GM18867 (cell line): ENCODE data around the gene FER.
A peak's percentile ranks its signal among the peaks of the same experiment; 100 is the strongest.
"Not testable (repeated sequence)": the region's sequence is repeated elsewhere in the genome, so short reads cannot be mapped to it uniquely, and the experiment has no call there.

ENCODE experiments used
- ATAC-seq: cut with Tn5 transposase; IDR thresholded peaks from one replicate; pipeline ENCODE4 v1.9.1; 2021; ENCODE audit warnings: mild to moderate bottlenecking, moderate library complexity; ENCODE audit not compliant: unreplicated experiment

The FER gene

DNA sequence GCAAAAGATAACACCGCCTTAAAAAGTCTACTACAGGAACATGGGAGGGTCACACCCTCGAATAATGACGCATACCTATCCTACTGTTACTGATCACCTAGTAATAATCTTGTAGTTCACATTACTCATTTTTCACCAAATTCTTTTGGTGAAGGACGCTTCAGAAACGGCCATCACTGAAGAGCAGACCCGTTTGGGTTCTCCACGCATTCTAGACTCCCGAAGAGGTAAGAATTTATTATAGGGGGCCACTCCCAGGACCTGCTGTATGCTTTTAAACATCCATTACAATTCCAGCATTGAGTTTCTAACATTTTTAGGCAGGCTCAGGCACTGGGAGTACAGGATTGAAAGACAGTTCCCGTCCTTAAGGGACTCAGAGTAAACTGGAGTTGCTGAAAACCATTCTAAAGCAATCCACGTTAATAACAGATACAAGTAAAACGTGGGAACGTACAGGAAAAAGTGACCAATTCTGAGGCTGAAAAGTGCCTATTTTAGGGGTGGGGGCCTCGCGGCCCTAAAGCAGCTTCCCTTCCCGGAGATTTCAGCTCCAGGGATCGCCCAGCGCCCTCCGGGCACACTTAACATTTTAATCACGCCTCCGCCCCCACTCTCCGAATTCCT, at the start of gene FER:
Gene FER (plus strand): TSS at position 124 of the 627 bp plus-strand sequence. CDS start 50,286 bp downstream, outside the sequence.
- ATAC-seq: peak; percentile 21

DNA sequence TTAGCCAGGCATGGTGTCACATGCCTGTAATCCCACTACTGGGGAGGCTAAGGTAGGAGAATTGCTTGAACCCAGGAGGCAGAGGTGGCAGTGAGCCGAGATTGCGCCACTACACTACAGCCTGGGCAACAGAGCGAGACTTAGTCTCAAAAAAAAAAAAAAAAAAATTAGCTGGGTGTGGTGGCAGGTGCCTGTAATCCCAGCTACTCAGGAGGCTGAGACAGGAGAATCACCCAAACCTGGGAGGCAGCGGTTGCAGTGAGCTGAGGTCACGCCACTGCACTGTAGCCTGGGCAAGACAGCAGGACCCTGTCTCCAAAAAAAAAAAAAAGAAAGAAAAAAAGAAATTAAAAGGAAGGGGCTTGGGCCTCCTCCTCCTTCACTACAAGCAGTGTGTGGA, 47.3 kb upstream of the FER start:
- ATAC-seq: not testable (repeated sequence)

DNA sequence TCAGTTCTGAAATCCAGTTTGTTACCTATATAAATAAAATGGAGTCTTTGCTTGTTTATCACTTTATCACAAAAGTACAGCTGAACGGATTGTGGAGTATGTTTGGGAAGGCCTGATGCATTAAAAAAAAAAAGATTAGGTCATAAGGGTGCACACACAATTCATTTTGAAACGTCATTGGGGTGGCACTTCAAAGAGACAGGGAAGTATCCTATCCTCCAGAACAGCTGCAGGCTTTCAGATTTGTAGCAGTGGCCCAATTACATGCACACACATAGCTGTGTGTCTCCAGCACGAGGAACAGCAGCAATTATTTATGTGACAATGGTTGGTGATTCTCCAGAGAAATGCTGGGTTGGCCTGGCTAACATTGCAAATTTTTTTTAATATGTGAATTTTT, 46.8 kb upstream of the FER start:
- ATAC-seq: no peak

DNA sequence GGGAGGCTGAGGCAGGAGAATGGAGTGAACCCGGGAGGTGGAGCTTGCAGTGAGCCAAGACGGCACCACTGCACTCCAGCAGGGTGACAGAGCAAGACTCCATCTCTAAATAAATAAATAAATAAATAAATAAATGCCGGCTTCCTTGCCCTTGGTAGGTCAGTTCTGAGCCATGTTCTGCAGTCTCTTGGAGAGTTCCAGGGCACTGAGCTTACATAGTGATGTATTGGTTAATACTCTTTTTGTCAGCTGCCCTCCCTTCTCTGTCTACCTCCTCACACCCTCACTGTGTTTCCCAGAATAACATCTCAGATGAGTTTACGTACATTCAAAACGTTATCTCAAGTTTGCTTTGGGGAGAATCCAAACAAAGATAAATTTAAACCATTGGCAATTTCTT, 45.2 kb upstream of the FER start:
- ATAC-seq: no peak

DNA sequence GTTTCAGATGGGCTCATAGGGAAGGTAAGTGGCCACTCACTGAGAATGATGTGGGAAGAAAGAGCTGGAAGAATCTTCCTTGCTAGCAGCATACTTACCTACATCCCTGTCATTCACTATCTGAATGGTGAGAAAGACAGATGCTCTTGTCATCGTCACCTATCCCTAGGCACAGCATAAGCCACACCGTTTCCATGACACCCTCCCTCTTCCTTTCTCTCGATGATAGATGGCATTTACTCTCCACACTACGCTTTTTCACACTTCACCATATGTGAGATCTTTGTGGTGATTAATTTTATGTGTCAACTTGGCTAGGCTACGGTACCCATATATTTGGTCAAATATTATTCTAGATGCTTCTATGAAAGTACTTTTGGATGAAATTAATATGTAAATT, 44.4 kb upstream of the FER start:
- ATAC-seq: no peak

DNA sequence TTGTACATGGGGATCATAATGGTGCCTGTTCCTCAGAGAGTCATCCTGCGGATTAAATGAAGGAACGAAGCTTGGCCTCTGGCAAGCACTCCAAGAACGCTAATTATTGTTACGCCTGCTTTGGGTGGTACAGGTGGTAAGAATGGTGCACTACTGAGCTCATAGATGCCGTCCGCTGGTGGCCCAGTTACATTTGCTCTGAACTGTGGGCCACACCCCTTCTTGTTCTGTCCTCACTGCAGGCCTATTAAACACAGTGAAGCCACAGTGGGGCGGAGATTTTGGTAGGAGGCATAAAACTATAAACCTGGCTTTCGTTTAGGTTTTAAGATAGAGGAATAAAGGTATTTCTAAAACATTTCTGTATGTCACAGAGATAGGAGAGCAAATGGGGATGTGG, 40.6 kb upstream of the FER start:
- ATAC-seq: no peak

DNA sequence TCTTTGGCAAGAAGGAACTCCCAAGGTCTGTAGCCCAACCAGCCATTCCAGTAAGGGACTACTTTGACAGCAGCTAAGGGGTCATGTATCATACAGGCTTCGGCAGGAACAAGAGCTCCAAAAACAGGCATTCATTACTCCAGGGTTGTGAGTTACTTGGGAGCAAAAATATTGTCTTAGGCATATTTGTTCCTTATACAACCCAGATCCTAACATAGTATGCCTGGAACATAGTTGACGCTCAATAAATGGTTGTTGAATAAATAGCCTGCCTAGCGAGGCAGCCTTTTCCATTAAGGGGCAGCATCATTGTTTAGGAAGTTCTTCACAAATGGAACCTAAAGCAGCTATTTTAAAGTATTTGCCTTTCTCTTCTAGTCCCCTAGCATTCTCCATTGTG, 35.8 kb upstream of the FER start:
- no peak for ATAC-seq

DNA sequence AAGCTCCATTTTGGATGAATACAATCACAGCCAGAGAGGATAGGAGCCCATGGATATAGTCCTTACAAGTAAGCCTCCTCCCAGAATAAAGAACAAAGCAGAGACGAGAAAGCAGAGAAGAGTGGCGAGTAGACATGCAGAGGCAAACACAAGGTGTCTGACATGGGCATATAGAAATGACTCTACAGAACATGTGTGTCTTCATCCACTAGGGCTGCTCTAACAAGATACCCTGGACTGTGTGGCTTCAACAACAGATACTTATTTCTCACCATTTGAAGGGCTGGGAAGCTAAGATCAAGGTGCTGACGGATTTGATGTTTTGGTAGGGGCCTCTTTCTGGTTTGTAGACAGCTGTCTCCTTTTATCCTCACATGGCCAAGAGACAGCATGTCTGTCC, 32.3 kb upstream of the FER start:
- ATAC-seq: no peak

DNA sequence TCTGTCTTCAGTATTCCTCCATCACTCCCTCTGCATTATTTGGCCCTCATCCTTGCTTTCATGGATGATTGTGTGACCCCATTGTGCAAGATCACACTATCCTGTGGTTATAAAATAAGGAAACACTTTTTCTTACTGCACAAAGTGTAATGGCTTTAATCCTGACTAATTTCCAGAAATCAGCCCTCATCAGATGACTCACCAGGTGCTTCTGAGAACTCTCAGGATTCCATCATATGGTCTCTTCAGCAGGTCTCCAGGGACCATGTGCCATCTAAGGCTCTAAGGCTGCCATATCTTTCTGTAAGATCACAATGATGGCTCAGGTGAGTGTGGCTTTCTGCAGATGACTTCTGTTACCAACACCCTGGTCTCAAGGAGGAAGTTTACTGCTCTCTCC, 27.3 kb upstream of the FER start:
- ATAC-seq: peak; percentile 88

DNA sequence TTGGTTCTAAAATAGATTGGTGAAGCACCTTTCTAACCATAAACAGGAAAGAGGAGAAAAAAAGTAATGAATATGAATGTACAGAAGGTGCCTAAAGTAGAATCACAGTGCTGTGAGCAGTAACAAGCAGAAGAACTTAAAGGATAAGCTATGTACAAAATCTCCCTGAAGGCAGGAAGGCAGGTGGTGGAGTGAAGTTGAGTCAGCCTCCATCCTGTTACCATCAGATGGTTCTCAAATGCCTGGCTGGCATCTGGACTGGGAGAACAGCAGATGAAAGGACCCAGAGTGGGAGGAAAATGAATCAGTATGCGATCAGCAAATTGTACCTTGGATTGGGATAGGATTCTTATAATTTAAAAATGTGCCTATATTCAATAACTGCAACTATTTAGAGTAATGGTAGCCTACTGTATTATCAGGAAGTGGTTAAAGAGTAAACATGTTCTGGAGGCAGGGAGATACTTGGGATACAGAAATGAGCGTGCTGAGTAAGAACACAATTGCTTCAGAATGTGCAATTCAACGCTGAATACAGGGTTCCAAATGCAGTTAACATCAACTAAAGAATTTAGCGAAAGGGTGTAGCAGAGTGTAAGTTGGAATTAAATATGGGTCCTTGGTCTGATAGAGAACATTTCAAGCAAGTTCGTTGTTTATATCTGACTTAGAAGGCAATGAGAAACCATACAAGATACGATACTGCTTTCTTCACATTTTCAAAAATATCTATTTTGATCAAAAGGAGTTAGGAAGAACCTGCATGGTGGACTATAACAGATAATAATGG, 21.1 kb upstream of the FER start:
- no peak for ATAC-seq

DNA sequence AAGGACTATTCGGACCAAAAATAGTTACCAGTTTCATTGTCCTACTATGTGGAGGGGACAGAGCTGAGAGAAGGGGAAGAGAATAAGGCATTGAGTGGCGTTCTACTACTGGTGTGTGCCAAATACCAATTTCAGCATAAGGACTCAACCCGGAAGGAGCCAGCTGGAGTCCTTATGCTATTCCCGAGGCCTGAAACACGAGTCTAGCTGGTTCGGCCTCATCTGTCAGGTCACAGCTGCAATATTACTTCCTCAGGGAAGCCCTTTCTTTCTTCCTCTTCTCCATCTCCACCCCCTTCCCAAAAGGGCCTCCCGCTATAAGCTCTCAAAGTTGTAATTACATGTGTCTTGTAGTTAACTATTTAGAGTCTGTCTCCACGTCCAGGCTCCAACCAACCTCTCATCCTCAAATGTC, 20.5 kb upstream of the FER start:
- no peak for ATAC-seq

DNA sequence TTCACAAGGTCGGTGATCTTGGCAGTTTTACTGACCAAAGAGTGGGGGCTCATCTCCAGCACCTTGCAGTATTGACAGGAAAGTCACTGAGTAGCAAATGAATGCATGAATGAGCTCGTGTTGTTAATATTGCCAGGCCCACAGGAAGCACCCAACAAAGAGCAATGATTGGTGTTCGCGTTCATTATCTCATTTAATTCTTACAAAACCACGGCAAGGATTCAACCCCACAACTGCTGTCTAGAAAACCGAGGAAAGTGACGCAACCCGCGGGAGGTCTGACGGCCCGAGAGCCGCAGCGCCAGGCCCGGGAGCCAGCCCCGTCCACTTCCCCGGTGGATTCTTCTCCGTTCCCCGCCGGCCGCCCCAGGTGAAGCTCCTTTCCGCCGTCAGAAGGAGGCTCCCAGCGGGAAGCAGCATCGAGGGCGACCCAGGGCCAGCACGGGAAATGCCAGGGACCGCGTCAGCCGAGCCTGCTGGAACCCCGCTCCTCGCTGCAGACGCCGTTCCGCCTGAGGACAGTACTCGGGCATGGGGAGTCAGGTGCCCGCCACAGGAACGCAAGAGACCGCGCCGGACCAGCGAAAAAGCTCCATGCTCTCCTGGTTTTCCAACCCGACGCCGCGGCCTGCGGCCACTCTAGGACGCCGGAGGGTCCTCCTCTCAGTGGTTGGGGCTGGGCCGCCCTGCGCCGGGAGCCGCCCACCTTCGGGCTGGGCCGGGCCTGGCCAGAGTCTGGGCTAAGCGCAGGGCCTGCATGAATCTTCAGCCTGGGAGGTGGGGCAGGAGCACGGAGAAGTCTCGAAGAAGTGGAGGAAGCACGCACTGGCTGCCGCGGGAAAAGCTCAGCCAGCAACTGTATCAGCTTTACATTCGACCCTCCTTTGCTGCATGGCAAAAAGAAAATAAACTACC, 19.8 kb upstream of the FER start:
- ATAC-seq: peak; percentile 91

DNA sequence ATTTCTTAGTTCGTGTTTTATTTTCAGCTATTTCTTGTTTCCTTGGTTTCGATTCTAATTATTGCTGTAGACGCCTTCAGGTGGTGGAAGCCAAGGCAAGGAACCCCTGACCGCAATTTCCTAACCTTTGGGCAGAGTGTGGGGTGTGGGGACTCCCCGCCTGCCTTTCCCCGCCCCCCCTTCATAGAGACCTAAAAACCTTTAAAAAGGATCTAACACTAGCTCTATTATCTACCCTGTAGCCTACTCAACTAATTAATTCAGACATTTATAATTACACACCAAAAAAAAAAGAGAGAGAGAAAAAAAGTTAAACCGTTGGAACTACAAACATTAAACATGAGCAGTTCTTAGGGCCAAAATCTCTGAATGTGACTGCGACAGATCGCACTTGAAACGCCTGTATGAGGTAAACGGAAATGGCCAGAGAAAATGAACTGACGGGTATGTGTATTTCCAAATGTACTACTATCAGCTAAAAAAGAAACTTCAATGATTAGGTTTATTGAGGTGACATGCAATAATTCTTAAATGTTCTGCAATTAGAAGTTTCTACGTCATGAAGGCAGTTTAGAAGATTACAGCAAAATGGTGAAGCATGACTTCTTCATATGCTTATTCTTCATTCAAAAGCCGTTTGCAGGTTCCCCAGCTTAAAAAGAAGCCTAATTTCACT, 19.0 kb upstream of the FER start:
- ATAC-seq: peak; percentile 23

DNA sequence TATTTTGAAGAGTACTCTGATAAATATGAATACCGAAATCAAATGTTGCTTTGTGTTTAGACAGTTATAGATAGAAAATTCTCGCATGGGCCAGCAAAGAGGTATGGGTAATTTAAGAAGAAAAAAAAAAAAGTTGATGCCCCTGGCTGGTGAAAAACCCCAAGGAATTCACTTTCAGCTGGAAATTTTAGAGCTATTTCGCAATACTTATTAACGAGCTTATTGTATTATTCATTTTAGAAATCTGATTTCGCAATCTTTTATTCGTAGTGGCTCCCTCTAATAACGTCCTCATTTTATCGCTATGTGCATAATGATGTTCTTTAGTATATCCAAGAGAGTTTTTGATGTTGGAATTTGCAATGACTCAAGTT, 18.5 kb upstream of the FER start:
- ATAC-seq: no peak

DNA sequence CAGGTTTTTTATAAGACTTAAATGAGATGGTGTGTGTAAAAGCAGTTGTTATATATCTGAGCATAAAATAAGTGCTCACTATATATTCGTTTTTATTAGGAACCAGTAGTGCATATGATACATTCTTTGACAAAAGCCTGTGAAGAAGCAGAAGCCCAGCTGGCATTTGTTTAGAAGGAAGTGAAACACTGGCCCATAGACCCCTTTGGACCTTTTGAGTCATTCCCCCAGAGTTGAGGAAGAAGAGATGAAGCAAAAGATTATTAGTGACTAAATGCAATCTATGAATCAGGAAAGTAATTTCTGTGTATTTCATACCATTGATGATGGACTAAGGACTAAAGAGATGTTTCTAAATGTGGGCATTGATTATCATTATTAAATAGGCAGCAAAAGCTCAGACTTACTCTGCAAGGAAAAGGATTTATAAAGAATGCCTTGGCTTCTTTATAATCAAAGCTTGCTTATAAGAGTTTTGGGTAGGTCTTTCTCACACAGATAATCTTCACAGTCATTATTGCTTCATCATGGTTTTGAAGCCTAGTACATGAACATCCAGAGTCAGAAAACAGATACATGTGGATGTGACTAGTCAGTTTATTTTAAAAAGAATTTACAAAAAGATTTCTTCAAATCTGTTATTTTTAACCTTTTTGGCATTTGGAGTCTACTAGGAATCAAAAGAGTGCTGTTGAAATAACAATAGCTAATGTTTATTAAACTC, 16.9 kb upstream of the FER start:
- ATAC-seq: peak; percentile 44

DNA sequence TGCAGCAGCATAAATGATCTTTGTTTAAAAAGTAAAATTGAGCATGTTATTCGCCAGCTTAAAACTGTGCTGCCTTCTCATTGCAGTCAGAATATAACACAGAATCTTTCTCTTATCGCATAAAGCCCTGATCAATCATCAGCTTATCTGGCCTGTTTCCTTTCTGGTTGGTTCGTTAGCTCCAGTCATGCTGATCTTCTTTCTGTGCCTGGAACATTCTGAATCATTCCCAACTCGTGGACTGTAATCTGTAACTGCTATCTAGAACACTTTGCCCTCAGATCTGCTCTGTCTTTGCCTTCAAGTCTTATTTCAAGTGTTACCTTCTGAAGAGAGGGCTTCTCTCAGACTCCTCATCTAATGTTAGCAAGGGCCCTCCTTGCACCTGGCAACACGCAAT, 11.9 kb upstream of the FER start:
- ATAC-seq: no peak

DNA sequence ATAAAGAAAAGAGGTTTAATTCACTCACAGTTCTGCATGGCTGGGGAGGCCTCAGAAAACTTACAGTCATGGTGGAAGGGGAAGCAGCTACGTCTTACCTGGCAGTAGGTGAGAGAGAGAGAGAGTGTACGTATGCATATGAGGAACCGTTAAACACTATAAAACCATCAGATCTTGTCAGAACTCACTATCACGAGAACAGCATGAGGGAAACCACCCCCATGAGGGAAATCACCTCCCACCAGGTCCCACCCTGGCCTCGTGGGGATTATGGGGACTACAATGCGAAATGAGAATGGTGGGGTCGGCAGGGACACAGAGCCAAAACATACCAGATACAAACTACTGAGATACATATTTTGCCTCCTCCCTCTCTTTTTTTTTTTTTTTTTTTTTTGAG, 10.8 kb upstream of the FER start:
- no peak for ATAC-seq

DNA sequence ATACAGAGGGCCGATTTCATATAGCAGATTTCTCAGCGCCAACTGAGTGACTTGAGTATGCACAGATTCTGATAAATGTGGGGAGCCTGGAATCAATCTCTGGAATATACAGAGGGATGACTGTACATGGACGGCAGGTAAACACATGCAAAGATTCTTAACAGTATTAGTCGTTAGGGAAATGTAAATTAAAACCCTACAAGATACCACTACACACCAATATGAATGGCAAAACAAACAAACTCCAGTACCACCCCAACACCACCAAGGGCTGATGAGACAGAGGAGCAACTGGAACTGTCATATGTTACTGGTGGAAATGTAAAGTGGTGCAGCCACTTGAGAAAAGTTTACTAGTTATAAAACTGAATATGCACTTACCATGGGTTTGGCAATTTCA, 8.3 kb upstream of the FER start:
- ATAC-seq: no peak

DNA sequence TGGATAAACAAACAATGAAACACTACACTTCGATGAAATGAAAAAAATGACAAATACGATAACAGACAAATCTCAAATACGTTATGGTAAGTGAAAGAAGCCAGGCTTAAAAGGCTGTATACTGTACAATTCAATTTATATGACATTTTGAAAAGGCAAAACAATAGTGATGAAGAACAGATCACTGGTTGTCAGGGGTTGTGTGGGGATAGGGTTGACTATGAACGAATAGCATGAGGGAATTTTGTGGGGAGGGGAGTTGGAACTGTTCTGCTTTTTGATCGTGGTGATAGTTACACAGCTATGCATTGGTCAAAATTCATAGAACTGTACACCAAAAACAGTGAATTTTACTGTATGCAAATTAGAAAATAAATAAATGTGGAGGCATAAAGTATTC, 7.8 kb upstream of the FER start:
- ATAC-seq: no peak

DNA sequence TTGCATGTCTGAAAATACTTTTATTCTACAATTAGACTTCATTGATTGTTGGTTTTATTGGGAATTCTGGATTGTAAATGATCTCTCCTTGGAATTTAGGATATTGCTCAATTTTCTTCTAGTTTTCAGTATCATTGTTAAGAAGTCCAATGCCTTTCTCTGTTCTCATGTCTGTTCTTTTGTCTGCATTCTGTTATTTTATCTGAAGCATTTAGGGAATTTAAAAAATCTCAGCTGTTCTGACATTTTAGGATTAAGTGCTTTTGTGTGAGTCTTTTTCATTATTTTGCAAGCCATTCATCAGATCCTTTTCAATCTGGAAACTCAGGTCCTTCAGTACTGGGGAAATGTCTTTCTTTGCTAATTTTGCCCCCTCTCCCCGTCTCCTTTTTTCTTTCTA, 4.4 kb upstream of the FER start:
- no peak for ATAC-seq

DNA sequence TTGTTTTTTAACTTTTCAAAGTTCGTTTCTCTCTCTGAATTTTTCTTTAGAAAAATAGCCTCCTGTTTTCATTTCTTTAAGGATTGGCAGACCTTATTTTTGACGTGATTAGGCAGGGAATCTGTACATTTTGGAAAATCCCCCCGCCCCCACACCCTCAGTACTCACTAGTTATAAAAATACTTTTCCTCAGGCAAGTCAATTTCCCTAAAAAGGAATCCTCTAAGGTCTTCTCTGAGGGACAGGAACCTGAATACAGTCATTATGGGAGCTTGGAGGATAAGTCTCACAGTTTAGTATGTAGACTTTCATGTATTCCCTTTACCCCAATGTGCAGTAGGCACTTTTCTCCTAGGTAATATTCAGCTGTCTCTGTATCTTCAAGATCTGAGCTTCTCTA, 3.9 kb upstream of the FER start:
- ATAC-seq: no peak
